ENCODE data around the gene ARHGEF11.
A peak's percentile ranks its signal among the peaks of the same experiment; 100 is the strongest.
"Not testable (repeated sequence)": the region's sequence is repeated elsewhere in the genome, so short reads cannot be mapped to it uniquely, and the experiment has no call there.

Gene ARHGEF11

GRCh38 chr1:157045250-157046218 is at the start of gene ARHGEF11:
Gene ARHGEF11, minus strand, starts transcription at chr1:157045742. Its CDS starts 1,412 bp downstream, at chr1:157044330.
- peak; percentile 88 for DNase-seq

GRCh38 chr1:157095091-157095490 is 49.5 kb upstream of the ARHGEF11 start:
- DNase-seq, result no peak

- DNase-seq, result no peak
Measured at GRCh38 chr1:157092831-157093230, 47.3 kb upstream of the ARHGEF11 start.

GRCh38 chr1:157091668-157092273 is 46.2 kb upstream of the ARHGEF11 start:
- no peak for DNase-seq

- no peak for DNase-seq
Measured at GRCh38 chr1:157091186-157091585, 45.6 kb upstream of the ARHGEF11 start.

GRCh38 chr1:157090771-157091170 is 45.2 kb upstream of the ARHGEF11 start:
- DNase-seq, result no peak

- DNase-seq, result peak; percentile 81
Measured at GRCh38 chr1:157090196-157090647, 44.7 kb upstream of the ARHGEF11 start.

- DNase-seq, result no peak
Measured at GRCh38 chr1:157089789-157090188, 44.2 kb upstream of the ARHGEF11 start.

- DNase-seq, result no peak
Measured at GRCh38 chr1:157088607-157089006, 43.1 kb upstream of the ARHGEF11 start.

- DNase-seq, result no peak
Measured at GRCh38 chr1:157087030-157087429, 41.5 kb upstream of the ARHGEF11 start.

- DNase-seq, result no peak
Measured at GRCh38 chr1:157086299-157086698, 40.8 kb upstream of the ARHGEF11 start.

- DNase-seq, result no peak
Measured at GRCh38 chr1:157085421-157085820, 39.9 kb upstream of the ARHGEF11 start.

- DNase-seq, result no peak
Measured at GRCh38 chr1:157084720-157085119, 39.2 kb upstream of the ARHGEF11 start.

GRCh38 chr1:157081707-157082106 is 36.2 kb upstream of the ARHGEF11 start:
- no peak for DNase-seq

- no peak for DNase-seq
Measured at GRCh38 chr1:157080714-157081113, 35.2 kb upstream of the ARHGEF11 start.

GRCh38 chr1:157077394-157077793 is 31.9 kb upstream of the ARHGEF11 start:
- DNase-seq, result no peak

- DNase-seq, result no peak
Measured at GRCh38 chr1:157073944-157074685, 28.6 kb upstream of the ARHGEF11 start.

- DNase-seq, result no peak
Measured at GRCh38 chr1:157069601-157070000, 24.1 kb upstream of the ARHGEF11 start.

GRCh38 chr1:157059241-157059640 is 13.7 kb upstream of the ARHGEF11 start:
- DNase-seq, result not testable (repeated sequence)

- DNase-seq, result no peak
Measured at GRCh38 chr1:157056269-157056668, 10.7 kb upstream of the ARHGEF11 start.

GRCh38 chr1:157055729-157056128 is 10.2 kb upstream of the ARHGEF11 start:
- DNase-seq, result not testable (repeated sequence)

GRCh38 chr1:157050836-157051235 is 5.3 kb upstream of the ARHGEF11 start:
- no peak for DNase-seq

GRCh38 chr1:157047062-157047410 is 1.5 kb upstream of the ARHGEF11 start:
- DNase-seq, result no peak
